ENCODE data around the gene AGAP1. TPM values are rescaled to one million over a fixed set of nuclear protein-coding genes. Genes with fewer than 3 reads are reported as not detected.

AGAP1 gene
- polyA plus RNA-seq, 1 experiment, result 12.4 TPM

GRCh38 chr2:235588750-235589149 is 94.9 kb downstream of the AGAP1 start:
- CTCF ChIA-PET, result interaction anchor here (0.5 to 3.5 kb wide), 4 partner anchors 155 to 453 kb away, joined by 3 to 16 read pairs (median 6); no protein-coding TSS in a partner anchor
- no peak for TF ChIP-seq CTCF (IDR thresholded peaks at IDR 0.05; ENCODE audit: low read depth, low read length)

GRCh38 chr2:235591231-235591730 is 97.4 kb downstream of the AGAP1 start:
- CTCF ChIA-PET, result interaction anchor here (1.6 to 6.0 kb wide), 3 partner anchors 79 to 474 kb away, joined by 4 to 164 read pairs (median 80); no protein-coding TSS in a partner anchor
- no peak for TF ChIP-seq CTCF (IDR thresholded peaks at IDR 0.05; ENCODE audit: low read depth, low read length)
- no peak for DNase-seq (ENCODE audit: low read depth, low spot score)
- H3K27me3 ChIP-seq (ENCODE audit: control insufficient read depth, insufficient read depth, low read length), result no peaks in the 10 kb centered on the region
- H3K9me3 ChIP-seq (ENCODE audit: control insufficient read depth, insufficient read depth, low read length), result peaks cover 5% of the 10 kb centered on the region; the same call in 1 of the 2 replicates
- POLR2A ChIA-PET, result no interaction called here
- no peak overlapping the region for H3K27ac ChIP-seq (ENCODE audit: low read depth, low read length)
- H3K4me3 ChIP-seq (ENCODE audit: low read depth, low read length), result no peak overlapping the region

More at GRCh38 chr2:235588750-235589149, 94.9 kb downstream of the AGAP1 start:
- no peak for DNase-seq (ENCODE audit: low read depth, low spot score)
- Histone ChIP-seq H3K27ac (ENCODE audit: low read depth, low read length) (no peak overlapping the region), H3K9me3 (ENCODE audit: control insufficient read depth, insufficient read depth, low read length) (peaks cover 5% of the 10 kb centered on the region; the same call in 1 of the 2 replicates), H3K27me3 (ENCODE audit: control insufficient read depth, insufficient read depth, low read length) (no peaks in the 10 kb centered on the region), H3K4me3 (ENCODE audit: low read depth, low read length) (no peak overlapping the region)
- POLR2A ChIA-PET, result no interaction called here

- ChIA-PET CTCF (interaction anchor here (1.1 to 8.2 kb wide), 8 partner anchors 12 to 475 kb away, joined by 3 to 375 read pairs (median 43); no protein-coding TSS in a partner anchor), POLR2A (no interaction called here)
- no peak for DNase-seq (ENCODE audit: low read depth, low spot score)
- Histone ChIP-seq H3K27ac (ENCODE audit: low read depth, low read length) (no peak overlapping the region), H3K27me3 (ENCODE audit: control insufficient read depth, insufficient read depth, low read length) (no peaks in the 10 kb centered on the region), H3K9me3 (ENCODE audit: control insufficient read depth, insufficient read depth, low read length) (peaks cover 5% of the 10 kb centered on the region; the same call in 1 of the 2 replicates), H3K4me3 (ENCODE audit: low read depth, low read length) (no peak overlapping the region)
- TF ChIP-seq CTCF (IDR thresholded peaks at IDR 0.05; ENCODE audit: low read depth, low read length), result no peak
Observed at GRCh38 chr2:235591921-235592320, 98.1 kb downstream of the AGAP1 start.

GRCh38 chr2:235592430-235592829 is 98.6 kb downstream of the AGAP1 start:
- Histone ChIP-seq H3K27me3 (ENCODE audit: control insufficient read depth, insufficient read depth, low read length) (no peaks in the 10 kb centered on the region), H3K27ac (ENCODE audit: low read depth, low read length) (no peak overlapping the region), H3K4me3 (ENCODE audit: low read depth, low read length) (no peak overlapping the region), H3K9me3 (ENCODE audit: control insufficient read depth, insufficient read depth, low read length) (peaks cover 5% of the 10 kb centered on the region; the same call in 1 of the 2 replicates)
- no peak for TF ChIP-seq CTCF (IDR thresholded peaks at IDR 0.05; ENCODE audit: low read depth, low read length)
- ChIA-PET POLR2A (no interaction called here), CTCF (interaction anchor here (0.7 to 8.2 kb wide), 11 partner anchors 12 to 476 kb away, joined by 3 to 375 read pairs (median 7); no protein-coding TSS in a partner anchor)
- no peak for DNase-seq (ENCODE audit: low read depth, low spot score)

GRCh38 chr2:235592836-235593235 is 99.0 kb downstream of the AGAP1 start:
- DNase-seq (ENCODE audit: low read depth, low spot score), result no peak
- no peaks in the 10 kb centered on the region for H3K27me3 ChIP-seq (ENCODE audit: control insufficient read depth, insufficient read depth, low read length)
- CTCF ChIA-PET, result interaction anchor here (0.7 to 8.2 kb wide), 18 partner anchors 11 to 476 kb away, joined by 3 to 375 read pairs (median 6); no protein-coding TSS in a partner anchor
- H3K4me3 ChIP-seq (ENCODE audit: low read depth, low read length), result no peak overlapping the region
- TF ChIP-seq CTCF (IDR thresholded peaks at IDR 0.05; ENCODE audit: low read depth, low read length), result no peak
- POLR2A ChIA-PET, result no interaction called here
- H3K9me3 ChIP-seq (ENCODE audit: control insufficient read depth, insufficient read depth, low read length), result peaks cover 5% of the 10 kb centered on the region; the same call in 1 of the 2 replicates
- H3K27ac ChIP-seq (ENCODE audit: low read depth, low read length), result no peak overlapping the region

All from AG04450 (cell line).